ENCODE measurements around the gene SKIL.
"Not testable (repeated sequence)": the region's sequence is repeated elsewhere in the genome, so short reads cannot be mapped to it uniquely, and the experiment has no call there.

SKIL gene, protein sequence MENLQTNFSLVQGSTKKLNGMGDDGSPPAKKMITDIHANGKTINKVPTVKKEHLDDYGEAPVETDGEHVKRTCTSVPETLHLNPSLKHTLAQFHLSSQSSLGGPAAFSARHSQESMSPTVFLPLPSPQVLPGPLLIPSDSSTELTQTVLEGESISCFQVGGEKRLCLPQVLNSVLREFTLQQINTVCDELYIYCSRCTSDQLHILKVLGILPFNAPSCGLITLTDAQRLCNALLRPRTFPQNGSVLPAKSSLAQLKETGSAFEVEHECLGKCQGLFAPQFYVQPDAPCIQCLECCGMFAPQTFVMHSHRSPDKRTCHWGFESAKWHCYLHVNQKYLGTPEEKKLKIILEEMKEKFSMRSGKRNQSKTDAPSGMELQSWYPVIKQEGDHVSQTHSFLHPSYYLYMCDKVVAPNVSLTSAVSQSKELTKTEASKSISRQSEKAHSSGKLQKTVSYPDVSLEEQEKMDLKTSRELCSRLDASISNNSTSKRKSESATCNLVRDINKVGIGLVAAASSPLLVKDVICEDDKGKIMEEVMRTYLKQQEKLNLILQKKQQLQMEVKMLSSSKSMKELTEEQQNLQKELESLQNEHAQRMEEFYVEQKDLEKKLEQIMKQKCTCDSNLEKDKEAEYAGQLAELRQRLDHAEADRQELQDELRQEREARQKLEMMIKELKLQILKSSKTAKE

DNA sequence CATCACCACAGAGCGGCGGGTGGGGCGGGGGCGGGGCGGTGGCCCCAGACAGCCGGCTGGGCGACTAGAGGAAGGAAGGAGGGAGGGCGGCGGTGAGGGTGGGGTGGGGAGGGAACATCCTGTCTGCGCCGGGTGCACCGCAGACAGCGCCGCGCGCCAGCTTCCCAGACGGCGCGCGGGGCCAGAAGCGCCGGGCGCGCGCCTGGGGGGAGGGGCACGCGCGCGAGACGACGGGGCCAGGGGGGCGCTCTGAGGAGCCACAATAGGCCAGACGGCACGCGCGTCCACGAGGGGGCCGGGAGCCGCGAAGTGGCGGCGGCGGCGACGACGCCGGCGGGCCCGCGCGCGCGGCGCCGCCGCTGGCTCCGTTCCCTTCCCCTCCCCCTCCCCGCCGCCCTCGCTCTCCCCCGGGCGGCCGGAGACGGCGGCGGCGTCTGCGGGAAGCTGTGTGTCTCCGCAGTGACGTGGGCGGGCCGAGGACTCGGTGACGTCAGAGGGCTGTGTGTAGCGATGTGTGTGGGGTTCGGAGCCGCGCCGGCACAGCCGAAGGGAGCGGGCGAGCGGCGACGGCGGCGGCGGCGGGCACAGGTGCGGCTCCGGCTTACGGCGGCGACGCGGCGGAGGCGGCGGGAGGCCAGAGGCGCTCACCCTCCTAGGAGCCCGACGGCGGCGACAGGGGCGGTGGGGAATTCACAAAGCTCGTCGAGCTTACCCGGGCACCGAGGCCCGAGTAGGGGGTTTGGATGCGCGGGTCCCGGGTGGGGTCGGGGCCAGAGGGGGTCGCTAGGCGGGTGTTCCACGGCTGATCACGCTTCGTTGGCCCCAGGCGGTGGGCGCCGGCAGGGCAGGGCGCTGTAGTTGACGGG lies at the start of gene SKIL:
SKIL (plus strand) TSS at position 540 of the 866 bp plus-strand sequence. CDS start 2,617 bp downstream, outside the sequence.
- DNase-seq: peak; percentile 96

DNA sequence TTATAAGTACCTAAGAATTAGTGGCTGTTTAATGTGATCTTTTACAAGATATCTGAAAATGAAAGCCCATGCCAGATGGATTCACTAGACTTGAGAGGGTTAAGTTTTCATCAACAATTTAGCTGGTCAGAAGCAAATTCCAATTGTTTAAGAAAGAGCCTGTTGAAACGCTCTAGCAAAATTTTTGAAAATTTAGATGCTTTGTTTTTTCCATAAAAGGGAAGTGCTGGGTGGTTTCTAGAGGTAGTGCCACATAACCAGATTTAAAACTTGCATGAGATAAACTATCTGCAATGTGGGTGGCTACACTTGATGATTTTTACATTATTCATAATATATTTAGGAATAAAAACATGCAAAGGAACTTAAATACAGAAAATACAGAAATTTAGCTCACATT lies 48.5 kb upstream of the SKIL start:
- DNase-seq: no peak

DNA sequence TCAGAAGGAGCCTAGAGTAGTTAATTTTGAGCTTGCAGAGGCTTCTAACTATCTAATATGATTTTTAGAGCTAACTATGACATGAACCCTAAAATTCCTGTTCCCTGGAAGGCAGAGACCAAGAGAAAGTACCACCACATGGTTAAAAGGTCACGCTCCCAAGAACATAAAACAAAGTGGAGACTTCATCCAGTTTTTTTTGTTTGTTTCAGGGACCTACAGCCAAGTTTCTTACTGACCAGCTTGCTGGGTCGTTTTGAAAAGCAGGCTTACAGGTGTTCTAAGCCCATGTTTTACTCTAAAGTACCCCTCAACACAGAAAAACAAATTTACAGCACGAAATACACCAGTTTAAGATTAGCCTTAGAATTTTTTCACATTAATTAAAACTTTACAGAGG lies 39.6 kb upstream of the SKIL start:
- DNase-seq: no peak

DNA sequence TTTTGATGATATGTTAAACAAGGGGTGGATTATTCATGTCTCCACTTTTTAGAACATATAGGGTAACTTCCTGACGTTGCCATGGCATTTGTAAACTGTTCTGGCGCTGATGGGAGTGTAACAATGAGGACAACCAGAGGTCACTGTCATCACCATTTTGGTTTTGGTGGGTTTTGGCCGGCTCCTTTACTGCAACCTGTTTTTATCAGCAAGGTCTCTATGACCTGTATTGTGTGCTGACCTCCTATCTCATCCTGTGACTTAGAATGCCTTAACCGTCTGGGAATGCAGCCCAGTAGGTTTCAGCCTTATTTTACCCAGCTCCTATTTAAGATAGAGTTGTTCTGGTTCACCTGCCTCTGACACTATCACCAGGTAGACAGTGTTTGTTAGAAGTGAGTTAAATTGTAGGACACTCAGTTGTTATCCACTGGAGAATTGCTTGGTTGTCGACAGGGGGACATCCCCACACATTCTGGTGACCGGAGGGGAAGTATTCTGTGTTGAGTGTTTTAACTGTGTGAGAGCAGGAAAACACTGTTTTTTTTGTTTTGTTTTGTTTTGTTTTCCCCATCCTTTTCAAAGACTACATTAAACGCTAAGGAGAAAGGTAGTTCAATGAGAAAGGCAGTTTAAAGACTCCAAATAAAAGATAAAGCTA lies 36.9 kb upstream of the SKIL start:
- no peak for DNase-seq

DNA sequence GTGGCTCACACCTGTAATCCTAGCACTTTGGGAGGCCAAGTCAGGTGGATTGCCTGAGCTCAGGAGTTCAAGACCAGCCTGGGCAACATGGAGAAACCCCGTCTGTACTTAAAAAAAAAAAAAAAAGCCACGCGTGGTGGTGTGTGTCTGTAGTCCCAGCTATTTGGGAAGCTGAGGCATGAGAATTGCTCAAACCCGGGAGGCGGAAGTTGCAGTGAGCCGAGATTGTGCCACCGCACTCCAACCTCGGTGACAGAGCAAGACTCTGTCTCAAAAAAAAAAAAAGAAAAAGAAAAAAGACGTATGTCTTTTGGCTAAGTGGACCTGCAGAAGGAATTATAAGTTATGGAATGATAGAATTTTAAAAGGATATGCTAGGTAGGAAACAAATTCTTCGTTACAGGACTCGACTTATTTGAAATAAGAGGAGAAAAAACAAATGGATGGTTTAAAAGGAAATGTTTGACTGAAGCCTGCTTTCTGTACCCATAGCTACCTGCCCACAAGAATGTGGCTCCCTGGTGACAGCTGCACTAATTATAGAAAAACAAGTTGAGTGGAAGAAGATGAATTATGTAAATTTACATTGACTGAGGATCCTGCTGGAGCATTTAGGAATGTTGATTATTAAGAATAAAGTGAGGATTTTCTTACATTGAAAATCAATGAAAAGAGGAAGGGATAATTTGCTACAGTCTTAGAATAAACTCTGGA lies 36.0 kb upstream of the SKIL start:
- no peak for DNase-seq

DNA sequence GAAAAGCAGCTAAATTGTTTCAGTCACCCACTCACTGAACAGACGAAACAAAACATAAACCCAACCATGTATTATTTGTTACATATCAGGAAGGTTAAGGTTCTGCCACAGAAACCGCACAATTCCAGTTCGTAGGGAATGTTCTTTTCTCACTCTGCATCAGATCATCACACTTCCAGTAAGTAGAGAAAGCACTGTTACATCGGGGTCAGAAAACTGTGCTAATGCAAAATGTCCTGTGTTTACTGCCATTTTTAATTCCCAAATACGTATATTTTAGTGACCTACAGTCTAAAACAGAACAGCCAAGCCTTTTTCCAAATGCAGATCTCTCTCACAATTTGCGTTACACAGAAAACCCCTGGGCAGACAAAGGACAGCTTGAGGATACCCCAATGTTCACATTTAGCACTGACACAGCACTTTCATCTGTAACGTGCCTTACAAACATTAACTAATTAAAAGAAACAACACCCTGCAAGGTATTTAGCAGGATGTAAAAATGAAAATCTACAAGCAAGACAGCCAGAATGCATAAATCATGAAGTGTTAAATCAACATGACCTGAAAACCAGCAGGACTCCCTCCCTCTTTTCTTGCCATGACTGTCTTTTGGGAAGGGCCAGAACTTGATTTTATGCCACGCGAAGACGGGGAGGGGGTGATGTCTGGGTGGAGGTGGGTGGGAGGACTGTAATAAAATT lies 34.8 kb upstream of the SKIL start:
- DNase-seq: no peak

DNA sequence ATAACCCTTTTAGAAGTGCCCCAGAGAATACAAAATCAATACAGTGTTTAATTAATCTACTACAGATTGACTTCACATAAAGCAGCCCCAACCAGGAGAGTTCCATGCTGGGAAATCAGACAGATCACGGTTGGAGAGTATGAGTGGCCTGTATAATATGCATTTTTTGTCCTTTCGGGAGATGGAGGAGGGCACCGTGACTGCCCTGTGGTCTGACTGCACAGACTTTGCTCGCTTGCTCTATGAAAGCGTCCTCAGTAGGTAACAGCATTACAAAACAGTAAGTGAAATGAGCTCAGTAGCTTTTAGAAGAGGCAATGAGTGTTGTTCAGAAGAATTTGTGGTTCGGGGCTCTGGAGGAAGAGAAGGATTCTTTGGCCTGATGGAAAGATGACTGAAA lies 34.2 kb upstream of the SKIL start:
- DNase-seq: no peak

DNA sequence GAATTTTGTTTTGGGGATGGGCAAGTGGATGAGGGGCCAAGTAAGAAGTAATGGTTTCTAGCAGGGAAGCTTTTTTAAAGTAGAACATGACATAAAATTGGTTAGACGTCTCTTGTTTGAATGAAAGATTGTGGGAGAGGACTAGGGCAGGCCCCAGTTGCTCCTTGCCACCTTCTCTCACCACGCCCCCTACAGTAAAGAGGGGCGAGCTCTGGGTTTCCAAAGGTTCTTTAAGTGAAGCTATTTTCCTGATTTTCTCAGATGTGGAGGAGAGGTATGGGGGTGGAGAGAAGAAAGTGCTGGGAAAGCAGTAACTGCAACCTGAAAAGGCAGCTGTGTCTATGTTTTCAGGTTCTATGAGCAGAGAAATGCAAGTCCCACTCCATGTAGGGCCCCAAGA lies 32.6 kb upstream of the SKIL start:
- DNase-seq: no peak

DNA sequence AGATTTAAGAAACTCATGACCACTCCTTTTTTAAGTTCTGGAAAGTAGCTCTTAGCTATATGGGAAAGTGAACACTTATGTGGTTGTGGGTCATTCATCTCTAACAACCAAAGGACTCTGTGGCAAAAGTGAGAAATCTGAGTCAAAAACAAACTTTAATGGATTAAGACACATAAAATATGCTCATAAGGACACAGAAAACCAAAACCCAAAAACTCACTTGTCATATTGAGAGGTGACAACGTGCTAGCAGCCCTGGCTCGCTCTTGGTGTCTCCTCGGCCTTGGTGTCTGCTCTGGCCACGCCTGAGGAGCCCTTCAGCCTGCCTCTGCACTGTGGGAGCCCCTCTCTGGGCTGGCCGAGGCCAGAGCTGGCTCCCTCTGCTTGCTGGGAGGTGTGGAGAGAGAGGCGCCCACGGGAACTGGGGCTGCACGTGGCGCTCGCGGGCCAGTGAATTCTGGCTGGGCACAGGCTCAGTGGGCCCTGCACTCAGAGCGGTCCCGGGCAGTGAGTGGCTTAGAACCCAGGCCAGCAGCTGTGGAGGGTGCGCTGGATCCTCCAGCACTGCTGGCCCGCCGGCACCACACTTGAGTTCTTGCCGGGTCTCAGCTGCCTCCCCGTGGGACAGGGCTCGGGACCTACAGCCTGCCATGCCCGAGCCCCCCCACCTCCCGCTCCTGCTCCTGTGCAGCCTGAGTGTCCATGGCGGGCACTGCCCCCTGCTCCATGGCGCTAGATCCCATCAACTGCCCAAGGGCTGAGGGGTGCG lies 30.3 kb upstream of the SKIL start:
- no peak for DNase-seq

DNA sequence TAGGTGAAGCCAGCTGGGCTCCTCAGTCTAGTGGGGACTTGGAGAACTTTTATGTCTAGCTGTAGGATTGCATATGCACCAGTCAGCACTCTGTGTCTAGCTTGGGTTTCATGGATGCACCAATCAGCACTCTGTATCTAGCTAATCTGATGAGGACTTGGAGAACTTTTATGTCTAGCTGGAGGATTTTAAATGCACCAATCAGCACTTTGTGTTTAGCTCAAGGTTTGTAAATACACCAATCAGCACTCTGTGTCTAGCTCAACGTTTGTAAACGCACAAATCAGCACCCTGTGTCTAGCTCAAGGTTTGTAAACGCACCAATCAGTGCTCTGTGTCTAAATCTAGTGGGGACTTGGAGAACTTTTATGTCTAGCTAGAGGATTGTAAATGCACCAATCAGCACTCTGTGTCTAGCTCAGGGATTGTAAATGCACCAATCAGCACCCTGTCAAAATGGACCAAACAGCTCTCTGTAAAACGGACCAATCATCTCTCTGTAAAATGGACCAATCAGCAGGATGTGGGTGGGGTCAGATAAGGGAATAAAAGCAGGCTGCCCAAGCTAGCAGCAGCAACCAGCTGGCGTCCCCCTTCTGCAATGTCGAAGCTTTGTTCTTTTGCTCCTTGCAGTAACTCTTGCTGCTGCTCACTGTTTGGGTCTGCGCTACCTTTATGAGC lies 29.5 kb upstream of the SKIL start:
- DNase-seq: not testable (repeated sequence)

DNA sequence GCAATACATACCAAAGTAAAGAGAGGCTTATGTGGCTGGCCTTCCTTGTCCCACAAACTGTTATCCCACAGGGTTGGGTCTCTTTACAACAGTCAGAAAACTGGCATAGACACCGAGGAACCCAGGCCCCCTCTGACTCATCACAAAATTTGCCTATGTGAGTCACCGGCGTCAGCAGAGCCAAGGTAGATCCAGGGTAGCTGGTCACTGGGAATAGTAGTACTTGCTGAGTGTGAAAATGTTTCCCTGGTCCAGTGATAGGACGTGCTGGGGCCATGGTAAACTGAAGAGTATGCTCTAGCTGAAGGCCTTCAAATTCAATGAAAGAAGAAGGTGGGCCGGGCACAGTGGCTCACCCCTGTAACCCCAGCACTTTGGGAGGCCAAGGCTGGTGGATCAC lies 27.1 kb upstream of the SKIL start:
- DNase-seq: no peak

DNA sequence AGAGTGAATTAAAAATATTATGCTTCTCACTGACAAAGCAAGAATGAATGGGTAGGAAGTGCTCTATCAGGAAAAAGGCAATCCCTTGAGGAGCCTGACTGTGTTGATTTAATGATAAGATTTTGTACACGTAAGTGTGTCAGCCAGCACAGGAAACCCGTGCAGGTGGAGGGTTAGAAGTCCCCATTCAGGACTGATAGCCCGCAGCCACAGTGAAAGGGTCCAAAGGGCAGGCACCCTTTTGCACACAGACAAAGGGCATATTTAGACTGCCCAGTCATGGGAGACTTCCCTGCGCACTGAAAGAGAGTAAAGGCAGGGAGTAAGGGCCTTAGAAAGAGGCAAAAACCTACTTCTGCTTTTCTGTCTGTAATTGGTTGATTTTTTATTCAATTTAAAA lies 26.4 kb upstream of the SKIL start:
- no peak for DNase-seq

DNA sequence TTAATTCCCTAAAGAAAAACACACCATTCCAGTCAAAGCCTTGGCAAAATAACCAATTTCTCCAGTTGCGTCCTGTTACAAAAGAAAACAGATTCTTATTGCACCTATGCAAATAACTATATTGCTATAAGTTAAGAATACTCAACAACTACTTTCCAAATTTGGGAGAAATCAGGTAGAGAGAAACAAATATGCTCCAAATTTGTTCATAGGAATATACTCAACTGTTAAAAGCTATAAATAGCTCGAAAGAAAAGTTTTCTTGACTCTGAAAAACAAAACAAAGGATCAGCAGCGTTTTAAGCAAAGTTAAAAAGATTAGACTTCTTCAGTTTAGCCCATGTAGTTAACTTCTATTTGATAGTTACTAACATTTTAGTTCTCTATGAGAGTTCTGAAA lies 20.1 kb upstream of the SKIL start:
- no peak for DNase-seq

DNA sequence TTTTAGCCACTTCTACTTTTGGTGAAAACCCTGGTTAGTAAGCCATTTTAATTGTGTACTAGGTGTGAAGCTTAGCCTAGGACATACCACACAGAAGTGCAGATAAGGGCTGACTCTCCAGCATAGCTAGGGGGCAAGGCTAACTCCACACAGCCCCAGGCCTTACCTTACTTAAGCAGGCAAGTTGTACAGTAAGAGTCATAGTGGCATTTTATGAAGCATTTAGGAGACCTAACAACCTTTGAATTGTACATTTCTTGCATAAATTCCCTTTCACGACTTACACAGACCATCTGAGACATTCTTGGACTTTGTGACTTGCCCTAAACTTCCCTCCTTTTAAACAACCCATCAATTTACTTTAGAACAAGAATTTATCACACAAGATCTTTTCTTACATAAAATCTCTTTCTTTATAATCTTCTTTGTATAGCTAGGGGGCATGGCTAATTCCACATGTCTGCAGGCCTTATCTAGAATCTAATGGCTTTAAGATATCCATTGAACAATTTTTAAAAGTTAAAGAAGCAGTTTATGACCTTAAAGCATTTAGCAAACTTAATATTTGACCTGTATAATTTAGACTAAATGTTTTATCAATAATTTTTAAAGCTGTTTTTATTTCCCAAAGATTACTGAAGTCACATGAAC lies 18.7 kb upstream of the SKIL start:
- DNase-seq: no peak

DNA sequence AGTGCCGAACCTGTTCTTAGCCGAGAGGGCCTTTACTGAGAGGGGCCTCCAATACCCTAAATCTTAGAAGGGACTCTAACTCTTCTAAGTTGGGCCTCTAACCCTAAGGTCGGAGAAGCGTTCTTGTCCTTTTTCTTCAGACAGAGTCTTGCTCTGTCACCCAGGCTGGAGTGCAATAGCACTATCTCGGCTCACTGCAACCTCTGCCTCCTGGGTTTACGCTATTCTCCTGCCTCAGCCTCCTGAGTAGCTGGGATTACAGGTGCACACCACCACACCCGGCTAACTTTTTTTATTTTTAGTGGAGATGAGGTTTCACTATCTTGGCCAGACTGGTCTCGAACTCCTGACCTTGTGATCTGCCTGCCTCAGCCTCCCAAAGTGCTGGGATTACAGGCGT lies 15.2 kb upstream of the SKIL start:
- DNase-seq: not testable (repeated sequence)

DNA sequence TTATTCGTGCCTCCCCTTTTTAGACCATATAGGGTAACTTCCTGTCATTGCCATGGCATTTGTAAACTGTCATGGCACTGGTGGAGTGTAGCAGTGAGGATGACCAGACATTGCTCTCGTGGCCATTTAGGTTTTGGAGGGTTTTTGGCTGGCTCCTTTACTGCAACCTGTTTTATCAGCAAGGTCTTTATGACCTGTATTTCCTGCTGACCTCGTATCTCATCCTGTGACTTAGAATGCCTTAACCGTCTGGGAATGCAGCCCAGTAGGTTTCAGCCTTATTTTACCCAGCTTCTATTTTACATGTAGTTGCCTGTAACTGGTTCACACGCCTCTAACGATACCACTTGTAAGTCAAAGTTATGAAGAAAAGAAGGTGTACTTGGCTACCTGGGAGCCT lies 13.7 kb upstream of the SKIL start:
- not testable (repeated sequence) for DNase-seq

DNA sequence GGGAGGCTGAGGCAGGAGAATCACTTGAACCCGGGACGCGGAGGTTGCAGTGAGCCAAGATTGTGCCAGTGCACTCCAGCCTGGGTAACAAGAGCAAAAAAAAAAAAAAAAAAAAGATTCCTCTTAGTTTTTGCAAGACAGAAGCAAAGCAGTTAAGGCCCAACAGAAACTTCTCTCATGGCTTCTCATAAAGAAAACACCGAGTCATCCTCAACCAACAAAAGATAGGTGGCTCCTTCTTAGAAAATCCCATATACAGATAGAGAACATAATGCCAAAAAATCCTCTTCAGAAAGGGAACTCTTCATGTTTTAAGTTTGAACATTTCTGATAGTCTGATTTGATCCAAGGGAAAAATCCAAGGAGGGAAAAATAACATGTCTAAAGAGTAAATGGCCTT lies 12.5 kb upstream of the SKIL start:
- no peak for DNase-seq

DNA sequence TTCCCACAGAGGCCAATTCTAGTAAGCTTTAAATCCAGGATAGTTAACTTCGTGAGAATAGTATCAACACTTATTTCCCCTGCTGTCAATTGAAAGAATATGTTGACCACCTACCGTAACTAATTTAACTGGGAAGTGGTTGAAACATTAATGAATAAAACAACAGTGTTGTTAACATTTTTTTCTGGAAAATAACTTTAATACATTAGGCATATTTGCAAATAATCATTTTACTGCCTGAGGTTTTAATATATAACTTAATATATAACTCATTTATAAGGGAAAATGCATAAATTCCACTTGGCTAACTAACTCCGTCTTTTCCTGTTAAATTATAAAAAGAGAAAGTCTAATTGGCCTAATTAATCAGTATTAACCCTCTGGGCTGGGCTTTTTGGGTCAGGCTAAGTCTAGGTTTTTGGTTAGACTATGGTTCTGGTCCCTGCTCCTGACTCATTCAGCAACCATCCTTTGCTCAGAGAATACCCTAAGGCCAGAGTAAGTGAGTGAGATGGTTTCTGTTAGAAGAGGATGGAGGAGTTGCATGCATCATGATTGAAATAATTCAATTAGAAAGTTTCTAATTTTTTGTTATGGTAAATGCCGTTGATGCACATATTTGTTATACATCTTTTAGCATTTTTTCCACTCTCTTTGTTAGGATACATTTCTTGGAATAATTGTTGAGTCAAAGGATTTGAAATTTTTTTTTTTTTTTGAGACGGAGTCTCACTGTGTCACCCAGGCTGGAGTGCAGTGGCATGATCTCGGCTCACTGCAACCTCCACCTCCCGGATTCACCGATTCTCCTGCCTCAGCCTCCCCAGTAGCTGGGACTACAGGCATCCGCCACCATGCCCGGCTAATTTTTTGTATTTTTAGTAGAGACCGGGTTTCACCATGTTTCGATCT lies 10.8 kb upstream of the SKIL start:
- DNase-seq: no peak
